Measurements from ENCODE around the gene PI16.

DNA sequence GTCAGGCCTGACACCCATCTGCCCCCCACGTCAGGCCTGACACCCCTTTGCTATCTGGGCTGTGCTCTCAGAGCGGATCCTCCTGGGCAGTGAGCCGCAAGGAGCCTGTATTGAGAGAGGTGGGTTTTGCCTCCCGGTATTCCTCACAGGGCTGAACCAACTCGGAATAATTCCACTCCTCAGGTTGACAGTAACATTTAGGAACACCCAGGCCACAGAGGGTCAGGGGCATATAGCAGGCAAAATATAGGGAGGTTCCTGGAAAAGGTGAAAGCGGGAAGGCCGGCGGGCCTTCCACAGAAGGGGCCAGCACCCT lies 44.1 kb downstream of the PI16 start:
- TF ChIP-seq EP300 (IDR thresholded peaks at IDR 0.05) (no peak), POLR2AphosphoS5 (IDR thresholded peaks at IDR 0.05) (no peak)
- TF ChIP-seq, protein P1, sequence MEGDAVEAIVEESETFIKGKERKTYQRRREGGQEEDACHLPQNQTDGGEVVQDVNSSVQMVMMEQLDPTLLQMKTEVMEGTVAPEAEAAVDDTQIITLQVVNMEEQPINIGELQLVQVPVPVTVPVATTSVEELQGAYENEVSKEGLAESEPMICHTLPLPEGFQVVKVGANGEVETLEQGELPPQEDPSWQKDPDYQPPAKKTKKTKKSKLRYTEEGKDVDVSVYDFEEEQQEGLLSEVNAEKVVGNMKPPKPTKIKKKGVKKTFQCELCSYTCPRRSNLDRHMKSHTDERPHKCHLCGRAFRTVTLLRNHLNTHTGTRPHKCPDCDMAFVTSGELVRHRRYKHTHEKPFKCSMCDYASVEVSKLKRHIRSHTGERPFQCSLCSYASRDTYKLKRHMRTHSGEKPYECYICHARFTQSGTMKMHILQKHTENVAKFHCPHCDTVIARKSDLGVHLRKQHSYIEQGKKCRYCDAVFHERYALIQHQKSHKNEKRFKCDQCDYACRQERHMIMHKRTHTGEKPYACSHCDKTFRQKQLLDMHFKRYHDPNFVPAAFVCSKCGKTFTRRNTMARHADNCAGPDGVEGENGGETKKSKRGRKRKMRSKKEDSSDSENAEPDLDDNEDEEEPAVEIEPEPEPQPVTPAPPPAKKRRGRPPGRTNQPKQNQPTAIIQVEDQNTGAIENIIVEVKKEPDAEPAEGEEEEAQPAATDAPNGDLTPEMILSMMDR (IDR thresholded peaks at IDR 0.05): no peak
